GM18520 (cell line): Measurements from ENCODE around the gene PAPSS1.
"Not testable (repeated sequence)": the region's sequence is repeated elsewhere in the genome, so short reads cannot be mapped to it uniquely, and the experiment has no call there.

Experiments
- ATAC-seq: cut with Tn5 transposase; IDR thresholded peaks from one replicate; pipeline ENCODE4 v1.9.1; 2021; ENCODE audit not compliant: unreplicated experiment

Gene PAPSS1

GRCh38 chr4:107691378-107691777, 28.7 kb downstream of the PAPSS1 start:
- ATAC-seq = no peak

- ATAC-seq = peak; percentile 83
Observed at GRCh38 chr4:107689912-107690587, 30.0 kb downstream of the PAPSS1 start.

- no peak for ATAC-seq
Observed at GRCh38 chr4:107688421-107688820, 31.6 kb downstream of the PAPSS1 start.

GRCh38 chr4:107685740-107686139, 34.3 kb downstream of the PAPSS1 start:
- no peak for ATAC-seq

- ATAC-seq = no peak
Observed at GRCh38 chr4:107683873-107684272, 36.2 kb downstream of the PAPSS1 start.

GRCh38 chr4:107682306-107682705, 37.7 kb downstream of the PAPSS1 start:
- no peak for ATAC-seq

GRCh38 chr4:107669068-107669467, 51.0 kb downstream of the PAPSS1 start:
- no peak for ATAC-seq

GRCh38 chr4:107666134-107666533, 53.9 kb downstream of the PAPSS1 start:
- ATAC-seq = no peak

- no peak for ATAC-seq
Observed at GRCh38 chr4:107665001-107665400, 55.0 kb downstream of the PAPSS1 start.

- no peak for ATAC-seq
Observed at GRCh38 chr4:107658400-107659336, 61.4 kb downstream of the PAPSS1 start.

GRCh38 chr4:107655289-107655688, 64.7 kb downstream of the PAPSS1 start:
- ATAC-seq = no peak

- no peak for ATAC-seq
Observed at GRCh38 chr4:107654694-107655093, 65.3 kb downstream of the PAPSS1 start.

- not testable (repeated sequence) for ATAC-seq
Observed at GRCh38 chr4:107651408-107651807, 68.6 kb downstream of the PAPSS1 start.

GRCh38 chr4:107650251-107650650, 69.8 kb downstream of the PAPSS1 start:
- ATAC-seq = no peak

GRCh38 chr4:107648178-107648991, 71.6 kb downstream of the PAPSS1 start:
- ATAC-seq = no peak

GRCh38 chr4:107647591-107647990, 72.4 kb downstream of the PAPSS1 start:
- ATAC-seq = no peak

- ATAC-seq = no peak
Observed at GRCh38 chr4:107645604-107646003, 74.4 kb downstream of the PAPSS1 start.

- no peak for ATAC-seq
Observed at GRCh38 chr4:107643021-107643420, 77.0 kb downstream of the PAPSS1 start.

- ATAC-seq = no peak
Observed at GRCh38 chr4:107640878-107641277, 79.2 kb downstream of the PAPSS1 start.

- no peak for ATAC-seq
Observed at GRCh38 chr4:107640197-107640596, 79.8 kb downstream of the PAPSS1 start.

GRCh38 chr4:107635735-107636134, 84.3 kb downstream of the PAPSS1 start:
- no peak for ATAC-seq
